OCI-LY1 (cell line): ENCODE measurements around the gene IGF2BP1.

Experiments
- H2AFZ ChIP-seq: fragments of 200-600 bp; sonication (generic), shearing (Covaris generic); 2 replicates; pipeline ENCODE4 v1.6.0; 2014; ENCODE audit warnings: antibody characterized with exemption, mild to moderate bottlenecking, low read length
- H3F3A ChIP-seq: fragments of 200-600 bp; sonication (generic), shearing (Covaris generic); 2 replicates; pipeline ENCODE4 v1.6.0; 2014; ENCODE audit warnings: mild to moderate bottlenecking, antibody characterized with exemption, low read length, moderate library complexity; ENCODE audit not compliant: insufficient read depth
- H3K27ac ChIP-seq: fragments of 200-600 bp; sonication (generic); 2 replicates; pipeline ENCODE4 v1.5.1; 2014; ENCODE audit warnings: low read length, mixed run types, mild to moderate bottlenecking, low read depth; ENCODE audit not compliant: poor library complexity, severe bottlenecking
- H3K27me3 ChIP-seq: fragments of 200-600 bp; sonication (generic); 2 replicates; pipeline ENCODE4 v1.6.0; 2014; ENCODE audit warnings: antibody characterized with exemption, mild to moderate bottlenecking, low read length, moderate library complexity; ENCODE audit not compliant: insufficient read depth
- H3K36me3 ChIP-seq: fragments of 200-600 bp; sonication (generic); 2 replicates; pipeline ENCODE4 v1.6.1; 2014; ENCODE audit warnings: mild to moderate bottlenecking, antibody characterized with exemption, low read length, moderate library complexity, mixed read lengths; ENCODE audit not compliant: insufficient read depth
- H3K4me1 ChIP-seq: fragments of 200-600 bp; sonication (generic); 2 replicates; pipeline ENCODE4 v1.5.1; 2014; ENCODE audit warnings: mild to moderate bottlenecking, low read length, moderate library complexity; ENCODE audit not compliant: insufficient read depth, severe bottlenecking
- H3K4me2 ChIP-seq: fragments of 200-600 bp; sonication (generic), shearing (Covaris generic); 2 replicates; pipeline ENCODE4 v1.6.1; 2014; ENCODE audit warnings: low read length
- H3K4me3 ChIP-seq: fragments of 200-600 bp; sonication (generic); 2 replicates; pipeline ENCODE4 v1.5.1; 2014; ENCODE audit warnings: low read length, low read depth, mild to moderate bottlenecking, mixed read lengths; ENCODE audit not compliant: poor library complexity, severe bottlenecking
- H3K79me2 ChIP-seq: fragments of 200-600 bp; shearing (Covaris generic); 2 replicates; pipeline ENCODE4 v1.6.1; 2016; ENCODE audit warnings: mixed run types, low read length, mixed read lengths; ENCODE audit not compliant: insufficient read depth
- H3K9ac ChIP-seq: fragments of 200-600 bp; sonication (generic), shearing (Covaris generic); 2 replicates; pipeline ENCODE4 v1.6.1; 2014; ENCODE audit warnings: mild to moderate bottlenecking, low read length, mixed read lengths
- H3K9me2 ChIP-seq: fragments of 200-600 bp; sonication (generic), shearing (Covaris generic); 2 replicates; pipeline ENCODE4 v1.6.1; 2014; ENCODE audit warnings: low read depth, mild to moderate bottlenecking, low read length, mixed read lengths
- H3K9me3 ChIP-seq: fragments of 200-600 bp; shearing (Covaris generic); 2 replicates; pipeline ENCODE4 v1.6.1; 2014; ENCODE audit warnings: low read length, mixed read lengths
- H4K20me1 ChIP-seq: fragments of 200-600 bp; sonication (generic), shearing (Covaris generic); 2 replicates; pipeline ENCODE4 v1.6.0; 2016; ENCODE audit warnings: mild to moderate bottlenecking, low read length; ENCODE audit not compliant: insufficient read depth
- EZH2 ChIP-seq: fragments of 200-600 bp; sonication (generic), shearing (Covaris generic); IDR thresholded peaks from 2 replicates; pipeline ENCODE4 v1.8.0; 2017; ENCODE audit warnings: borderline replicate concordance, mixed run types, mild to moderate bottlenecking, antibody characterized with exemption, low read length, moderate library complexity, mixed read lengths
- TF ChIP-seq, protein P1 (sequence below): fragments of 200-600 bp; sonication (generic), shearing (Covaris generic); IDR thresholded peaks from 2 replicates; pipeline ENCODE4 v1.5.1; 2017; ENCODE audit warnings: mild to moderate bottlenecking, antibody characterized with exemption, low read length, moderate library complexity, mixed read lengths

Gene IGF2BP1

DNA sequence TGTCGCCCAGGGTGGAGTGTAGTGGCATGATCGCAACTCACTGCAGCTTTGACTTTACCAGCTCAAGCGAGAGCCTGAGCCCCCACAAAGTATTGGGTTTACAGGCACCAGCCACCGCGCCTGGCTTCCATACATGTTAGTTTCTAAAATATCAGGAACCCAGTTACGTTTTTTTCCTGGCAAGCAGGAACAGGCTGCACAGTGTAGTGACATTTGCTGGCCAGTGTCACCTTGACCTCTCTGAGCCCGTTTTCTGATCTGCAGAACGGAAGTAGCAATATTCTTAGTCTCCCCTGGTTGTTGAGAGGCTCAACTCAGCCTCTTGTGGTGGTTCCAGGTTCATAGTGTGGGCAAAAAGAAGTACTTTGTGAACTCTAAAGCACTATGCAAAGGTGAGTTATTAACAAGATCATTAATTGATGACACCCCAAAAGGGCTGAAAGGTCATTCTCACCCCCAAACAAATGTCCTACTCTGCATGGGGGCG is 15.6 kb downstream of the IGF2BP1 start:
- no peaks in the 10 kb centered on the region for H3F3A ChIP-seq
- no peak overlapping the region for H2AFZ ChIP-seq
- H3K27ac ChIP-seq: no peak overlapping the region
- no peaks in the 10 kb centered on the region for H4K20me1 ChIP-seq
- H3K4me1 ChIP-seq: no peaks in the 10 kb centered on the region
- peaks cover 14% of the 10 kb centered on the region for H3K79me2 ChIP-seq
- no peak overlapping the region for H3K4me2 ChIP-seq
- H3K9me3 ChIP-seq: no peaks in the 10 kb centered on the region
- H3K9me2 ChIP-seq: no peaks in the 10 kb centered on the region
- H3K4me3 ChIP-seq: no peak overlapping the region
- TF ChIP-seq EZH2: no peak
- TF ChIP-seq, protein P1, sequence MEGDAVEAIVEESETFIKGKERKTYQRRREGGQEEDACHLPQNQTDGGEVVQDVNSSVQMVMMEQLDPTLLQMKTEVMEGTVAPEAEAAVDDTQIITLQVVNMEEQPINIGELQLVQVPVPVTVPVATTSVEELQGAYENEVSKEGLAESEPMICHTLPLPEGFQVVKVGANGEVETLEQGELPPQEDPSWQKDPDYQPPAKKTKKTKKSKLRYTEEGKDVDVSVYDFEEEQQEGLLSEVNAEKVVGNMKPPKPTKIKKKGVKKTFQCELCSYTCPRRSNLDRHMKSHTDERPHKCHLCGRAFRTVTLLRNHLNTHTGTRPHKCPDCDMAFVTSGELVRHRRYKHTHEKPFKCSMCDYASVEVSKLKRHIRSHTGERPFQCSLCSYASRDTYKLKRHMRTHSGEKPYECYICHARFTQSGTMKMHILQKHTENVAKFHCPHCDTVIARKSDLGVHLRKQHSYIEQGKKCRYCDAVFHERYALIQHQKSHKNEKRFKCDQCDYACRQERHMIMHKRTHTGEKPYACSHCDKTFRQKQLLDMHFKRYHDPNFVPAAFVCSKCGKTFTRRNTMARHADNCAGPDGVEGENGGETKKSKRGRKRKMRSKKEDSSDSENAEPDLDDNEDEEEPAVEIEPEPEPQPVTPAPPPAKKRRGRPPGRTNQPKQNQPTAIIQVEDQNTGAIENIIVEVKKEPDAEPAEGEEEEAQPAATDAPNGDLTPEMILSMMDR: no peak
- no peaks in the 10 kb centered on the region; the same call in 1 of the 2 replicates for H3K36me3 ChIP-seq
- no peak overlapping the region for H3K9ac ChIP-seq
- H3K27me3 ChIP-seq: no peaks in the 10 kb centered on the region

DNA sequence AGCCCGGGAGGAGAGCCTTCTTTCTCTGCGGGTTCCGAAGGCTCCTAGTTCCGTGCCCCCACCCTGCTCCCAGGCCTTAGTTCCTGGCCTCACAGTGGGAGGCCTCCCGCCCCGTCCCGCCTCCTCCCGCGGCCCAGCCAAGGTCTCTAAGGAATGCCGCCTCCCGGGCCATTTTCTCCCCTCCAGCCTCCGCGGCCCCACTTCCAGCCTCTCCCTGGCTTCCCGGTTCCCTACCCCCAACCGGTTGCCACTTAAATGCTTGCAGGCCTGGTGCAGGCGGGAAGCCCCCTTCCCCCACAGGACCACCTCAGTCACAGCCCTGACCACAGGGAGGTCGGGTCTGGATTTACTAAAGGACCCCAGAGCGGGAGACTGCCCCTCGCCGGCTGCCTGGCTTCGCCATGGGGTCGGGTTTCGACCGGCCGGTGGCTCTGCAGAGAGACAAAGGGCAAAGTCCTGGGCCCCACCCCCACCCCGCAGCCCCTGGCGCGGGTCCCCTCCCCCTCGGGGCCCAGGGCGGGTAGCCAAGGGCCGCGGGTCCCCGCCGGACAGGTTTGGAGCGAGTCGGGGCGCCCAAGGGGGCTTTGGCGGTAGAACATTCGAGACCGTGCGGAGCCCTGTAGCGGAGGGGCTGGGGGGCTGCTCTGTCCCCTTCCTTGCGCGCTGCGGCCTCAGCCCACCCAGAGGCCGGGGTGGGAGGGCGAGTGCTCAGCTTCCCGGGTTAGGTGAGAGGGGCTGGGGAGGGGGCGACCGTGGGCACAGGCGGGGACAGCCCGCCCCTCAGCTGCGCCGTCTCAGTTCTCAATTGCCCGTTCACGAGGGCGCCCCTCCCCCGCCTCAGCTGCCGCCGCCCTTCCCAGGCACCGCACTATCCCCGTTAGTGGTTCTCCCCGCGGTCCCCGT is 16.4 kb downstream of the IGF2BP1 start:
- no peaks in the 10 kb centered on the region; the same call in 1 of the 2 replicates for H3K36me3 ChIP-seq
- H3K4me2 ChIP-seq: no peak overlapping the region
- H3F3A ChIP-seq: no peaks in the 10 kb centered on the region; the same call in 1 of the 2 replicates
- H4K20me1 ChIP-seq: no peaks in the 10 kb centered on the region
- no peaks in the 10 kb centered on the region for H3K9me2 ChIP-seq
- H3K27ac ChIP-seq: no peak overlapping the region
- no peak overlapping the region for H3K9ac ChIP-seq
- no peak overlapping the region for H2AFZ ChIP-seq
- H3K4me1 ChIP-seq: no peaks in the 10 kb centered on the region
- H3K9me3 ChIP-seq: no peaks in the 10 kb centered on the region
- H3K27me3 ChIP-seq: no peaks in the 10 kb centered on the region
- peaks cover 15% of the 10 kb centered on the region for H3K79me2 ChIP-seq
- H3K4me3 ChIP-seq: no peak overlapping the region
- TF ChIP-seq EZH2: no peak
- TF ChIP-seq, protein P1: no peak

DNA sequence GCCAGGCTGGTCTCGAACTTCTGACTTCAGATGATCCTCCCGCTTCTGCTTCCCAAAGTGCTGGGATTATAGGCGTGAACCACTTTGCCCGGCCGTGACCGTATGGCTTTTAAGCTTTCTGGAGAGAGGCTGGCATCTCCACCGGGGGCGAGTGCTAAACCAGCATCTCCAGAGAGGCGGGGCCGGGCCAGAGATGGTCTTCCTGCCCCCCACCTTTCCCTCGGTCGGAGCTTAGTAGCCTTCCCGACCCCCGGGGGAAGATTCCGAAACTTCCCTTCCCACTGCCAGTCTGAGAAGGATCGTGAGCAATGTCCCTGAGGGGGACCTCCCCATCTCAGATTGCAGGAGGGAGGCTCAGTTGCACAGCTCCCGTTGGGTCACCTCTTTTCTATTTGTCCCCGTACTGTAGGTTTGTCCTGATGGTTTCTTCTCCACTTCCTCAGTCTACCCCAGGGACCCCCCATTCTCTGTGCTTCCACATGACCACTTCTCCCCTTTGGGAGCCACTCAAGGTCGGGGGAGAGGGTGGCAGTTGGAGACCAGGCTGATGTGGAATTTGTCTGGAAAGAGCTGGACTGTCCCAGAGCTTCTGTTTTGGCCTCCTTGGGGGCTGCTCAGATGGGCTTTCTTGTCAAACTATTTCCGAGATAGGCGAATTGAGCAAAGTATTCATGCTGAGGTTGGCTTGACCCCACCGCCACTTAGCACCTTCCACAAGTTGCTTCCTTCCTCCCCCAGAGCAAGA is 18.2 kb downstream of the IGF2BP1 start:
- Histone ChIP-seq H3K4me2 (no peak overlapping the region), H2AFZ (no peak overlapping the region), H3K27me3 (no peaks in the 10 kb centered on the region), H3K4me1 (no peaks in the 10 kb centered on the region), H3K4me3 (no peak overlapping the region), H4K20me1 (no peaks in the 10 kb centered on the region), H3K36me3 (no peaks in the 10 kb centered on the region; the same call in 1 of the 2 replicates), H3K9me2 (no peaks in the 10 kb centered on the region), H3F3A (no peaks in the 10 kb centered on the region; the same call in 1 of the 2 replicates), H3K9me3 (no peaks in the 10 kb centered on the region), H3K9ac (no peak overlapping the region), H3K79me2 (peaks cover 18% of the 10 kb centered on the region), H3K27ac (no peak overlapping the region)
- no peak for TF ChIP-seq EZH2
- TF ChIP-seq, protein P1: no peak
